M059J (cell line): ENCODE results near the gene S100A12. TPM values are rescaled to one million over a fixed set of nuclear protein-coding genes. Genes with fewer than 3 reads are reported as not detected.
"Not testable (repeated sequence)": the region's sequence is repeated elsewhere in the genome, so short reads cannot be mapped to it uniquely, and the experiment has no call there.

Experiments used
- DNase-seq: peaks from one replicate; pipeline ENCODE4 v3.0.0-alpha.2; 2012; ENCODE audit warnings: low read depth
- total RNA-seq: library from RNA; depleted of rRNA; stranded (reverse); fragments of >200 nt; shearing (Covaris generic); gene quantifications from 2 replicates; pipeline ENCODE4 v1.2.3, GENCODE V29; 2014

The S100A12 gene
- total RNA-seq, 1 experiment from 2014 or later: not detected

- DNase-seq: peak; percentile 19
These were observed 22.0 kb downstream of the S100A12 start for GRCh38 chr1:153353226-153353947.

GRCh38 chr1:153352523-153352922 is 22.9 kb downstream of the S100A12 start:
- DNase-seq: peak; percentile 64

DNA sequence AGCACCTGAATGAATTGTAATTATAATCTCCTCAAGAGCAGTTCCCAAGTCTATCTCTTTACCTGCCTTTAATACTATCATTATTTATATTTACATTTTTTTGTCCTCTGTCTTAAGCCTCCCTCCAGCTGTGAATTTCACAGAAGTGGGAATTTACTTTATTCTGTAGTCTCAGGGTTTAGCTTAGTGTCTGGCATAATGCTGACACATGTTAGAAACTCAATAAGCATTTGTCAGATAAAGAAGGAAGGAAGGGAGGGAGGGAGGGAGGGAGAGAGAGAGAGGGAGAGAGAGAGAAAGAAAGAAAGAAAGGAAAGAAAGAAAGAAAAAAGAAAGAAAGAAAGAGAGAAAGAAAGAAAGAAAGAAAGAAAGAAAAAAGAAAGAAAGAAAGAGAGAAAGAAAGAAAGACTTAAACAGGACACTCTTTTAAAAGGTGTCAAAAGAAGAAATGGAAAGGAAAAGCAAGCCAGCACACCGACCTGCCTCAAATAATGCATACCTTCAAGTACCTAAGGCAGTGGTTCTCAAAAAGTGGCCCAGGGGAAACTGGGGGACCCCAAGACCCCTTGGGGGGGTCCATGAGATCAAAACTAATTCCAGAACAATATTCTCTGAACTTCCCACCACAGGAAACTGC is 25.0 kb downstream of the S100A12 start:
- no peak for DNase-seq

GRCh38 chr1:153349363-153350320 is 25.8 kb downstream of the S100A12 start:
- DNase-seq: no peak

DNA sequence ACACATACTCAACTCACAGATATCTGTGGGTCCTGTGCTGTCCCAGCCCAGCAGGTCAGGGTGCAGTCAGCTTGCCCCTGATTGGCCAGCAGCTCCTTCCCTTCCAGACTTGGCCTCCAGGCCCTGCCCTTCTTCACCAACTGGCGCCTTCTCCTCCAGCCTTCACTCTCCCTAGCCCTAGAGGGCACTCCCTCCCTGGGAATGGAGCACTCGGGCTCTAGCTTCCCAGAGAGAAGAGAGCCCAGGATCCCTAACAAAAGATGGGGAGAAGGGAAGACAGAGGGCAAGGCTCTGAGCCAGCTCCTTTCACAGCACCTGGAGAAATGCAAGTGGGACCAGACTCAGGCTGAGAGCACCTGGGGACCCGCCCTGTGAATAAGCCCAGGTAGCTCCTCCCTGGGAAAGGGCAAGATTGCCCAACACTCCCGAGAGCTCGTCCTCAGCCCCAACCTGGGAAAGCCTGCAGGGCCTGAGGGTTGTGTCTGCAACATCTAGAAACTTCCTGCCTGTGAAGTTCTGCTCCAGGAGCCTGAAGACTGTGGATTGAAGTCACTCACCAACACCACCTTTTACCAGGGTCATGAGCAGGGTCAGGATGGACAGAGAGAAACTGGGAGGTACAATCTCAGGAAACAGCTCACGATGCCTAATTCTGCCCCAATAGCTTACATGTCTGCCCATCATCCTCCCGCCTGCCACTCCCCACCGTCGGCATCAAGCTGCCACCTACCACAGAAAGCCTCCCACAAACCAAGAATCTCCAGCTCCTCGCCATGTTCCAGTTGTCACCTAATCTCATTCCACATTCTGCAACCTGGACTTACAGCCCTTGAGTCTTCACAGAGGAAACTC is 26.7 kb downstream of the S100A12 start, which contains the start of gene PGLYRP4:
Gene PGLYRP4, minus strand, starts transcription at position 331 of the 852 bp plus-strand sequence. CDS start 909 bp downstream, outside the sequence.
- DNase-seq: no peak

DNA sequence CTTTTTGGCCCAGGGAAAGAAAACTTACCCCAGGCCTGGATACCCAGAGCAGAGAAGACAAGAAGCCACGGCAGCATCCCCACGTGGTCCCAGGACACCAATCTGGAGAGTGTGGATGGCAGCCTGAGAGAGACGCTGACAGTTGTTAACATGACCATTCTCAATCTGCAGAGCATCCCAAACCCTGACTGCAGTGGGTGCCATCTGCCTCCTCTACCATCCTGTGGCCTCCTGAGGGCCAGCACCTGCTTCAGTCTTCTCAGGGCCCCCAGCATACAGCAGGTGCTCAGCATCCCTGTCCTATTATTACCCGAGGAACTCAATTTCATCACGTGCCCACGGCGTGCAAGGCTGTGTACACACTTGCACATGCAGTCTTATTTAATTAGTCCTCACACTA is 27.6 kb downstream of the S100A12 start:
- DNase-seq: no peak

GRCh38 chr1:153347049-153347448 is 28.4 kb downstream of the S100A12 start:
- DNase-seq: not testable (repeated sequence)

- DNase-seq: no peak
These were observed 29.2 kb downstream of the S100A12 start for GRCh38 chr1:153346077-153346723.

- no peak for DNase-seq
These were observed 30.0 kb downstream of the S100A12 start for GRCh38 chr1:153345187-153346076.

- DNase-seq: no peak
These were observed 30.7 kb downstream of the S100A12 start for GRCh38 chr1:153344718-153345025.

GRCh38 chr1:153343811-153344717 is 31.4 kb downstream of the S100A12 start:
- DNase-seq: no peak

DNA sequence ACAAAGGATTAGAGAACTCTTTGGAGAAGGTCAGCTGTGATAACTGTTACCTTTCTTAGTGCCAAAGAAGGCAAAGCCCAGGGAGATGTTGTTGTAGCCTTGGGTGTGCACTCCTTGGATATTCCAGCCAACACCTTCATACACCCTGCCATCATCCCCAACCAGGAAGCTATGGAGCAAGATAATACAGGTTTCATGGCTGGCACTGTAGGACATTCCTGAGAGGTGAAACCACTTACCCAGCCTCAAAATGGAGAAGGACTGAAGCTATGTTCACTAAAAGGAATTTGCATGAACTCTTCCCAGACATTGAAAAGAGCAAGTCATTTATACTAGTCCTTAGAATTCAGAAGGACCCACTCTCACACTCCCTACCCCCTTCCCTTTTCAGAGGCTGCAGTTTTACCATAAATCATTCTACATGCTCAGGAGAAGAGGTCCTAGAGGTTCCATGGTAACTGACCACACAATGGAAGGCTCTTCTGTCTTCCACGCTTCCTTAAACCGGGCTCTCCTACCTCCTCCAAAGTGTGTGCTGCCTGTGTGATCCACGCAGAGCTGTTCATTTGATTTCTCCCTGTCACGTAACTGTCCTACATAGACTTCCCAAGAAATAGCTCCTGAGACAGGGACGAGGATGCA is 32.3 kb downstream of the S100A12 start:
- no peak for DNase-seq

DNA sequence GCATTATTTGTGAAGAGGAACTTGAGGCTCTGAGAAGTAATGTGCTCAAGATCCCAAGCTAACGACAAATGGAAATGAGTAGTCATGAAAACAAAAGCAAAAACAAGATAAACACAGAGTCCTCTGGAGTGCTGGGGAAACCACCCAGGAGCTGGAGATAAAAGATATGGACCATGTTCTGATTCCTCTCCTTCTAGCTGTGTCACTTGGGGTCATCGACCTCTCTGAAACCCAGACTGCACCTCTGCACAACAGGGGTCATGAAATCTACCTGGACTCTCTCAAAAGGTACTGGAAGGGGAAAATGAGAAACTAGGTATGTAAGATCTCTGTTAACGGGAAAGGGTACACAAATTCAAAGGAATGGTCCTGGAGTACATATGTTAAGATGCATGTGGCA is 33.2 kb downstream of the S100A12 start:
- no peak for DNase-seq

DNA sequence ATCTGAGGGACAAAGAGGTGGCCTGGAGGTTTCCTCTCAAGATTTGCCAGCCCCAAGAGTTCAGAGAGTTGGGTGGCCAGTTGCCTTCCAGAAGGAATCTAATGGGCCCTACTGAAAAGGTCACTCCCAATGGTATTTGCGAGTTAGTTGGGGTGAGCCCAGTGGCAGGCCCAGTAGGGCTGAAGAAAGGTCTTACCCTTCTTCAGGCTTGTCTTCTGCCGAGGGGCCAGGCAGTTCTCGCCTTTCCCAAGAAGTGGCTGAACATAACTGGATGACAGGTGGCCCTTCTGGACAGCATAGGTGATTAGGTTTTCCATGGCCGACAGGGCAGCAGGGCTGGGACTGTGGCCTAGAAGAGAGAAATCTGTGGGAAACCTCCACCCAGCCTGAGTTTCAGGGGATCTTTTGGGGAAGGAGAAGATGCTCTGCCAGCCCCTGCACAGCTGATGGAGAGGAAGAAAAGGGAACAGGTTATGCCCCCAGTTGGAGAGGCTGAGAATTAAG is 33.9 kb downstream of the S100A12 start:
- no peak for DNase-seq

DNA sequence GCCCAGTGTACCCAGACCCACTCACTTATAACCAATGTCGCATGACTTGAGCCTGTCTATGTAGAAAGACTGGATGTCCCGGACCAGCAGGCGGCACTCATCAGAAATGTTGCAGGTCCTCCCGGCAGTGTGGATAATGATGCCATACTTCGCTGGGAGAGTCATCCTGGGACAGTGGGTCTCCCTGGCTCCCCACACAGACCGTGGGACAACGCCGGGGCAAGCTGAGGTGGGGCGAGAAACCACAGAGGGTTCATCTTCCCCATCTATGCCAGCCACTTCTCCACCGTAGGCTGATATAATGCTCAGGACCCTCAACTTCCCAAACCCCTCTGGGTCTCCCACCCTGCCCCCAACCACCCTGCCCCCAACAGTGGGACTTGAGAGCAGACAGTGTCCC is 35.1 kb downstream of the S100A12 start:
- no peak for DNase-seq

GRCh38 chr1:153339802-153340201 is 35.6 kb downstream of the S100A12 start:
- DNase-seq: no peak

DNA sequence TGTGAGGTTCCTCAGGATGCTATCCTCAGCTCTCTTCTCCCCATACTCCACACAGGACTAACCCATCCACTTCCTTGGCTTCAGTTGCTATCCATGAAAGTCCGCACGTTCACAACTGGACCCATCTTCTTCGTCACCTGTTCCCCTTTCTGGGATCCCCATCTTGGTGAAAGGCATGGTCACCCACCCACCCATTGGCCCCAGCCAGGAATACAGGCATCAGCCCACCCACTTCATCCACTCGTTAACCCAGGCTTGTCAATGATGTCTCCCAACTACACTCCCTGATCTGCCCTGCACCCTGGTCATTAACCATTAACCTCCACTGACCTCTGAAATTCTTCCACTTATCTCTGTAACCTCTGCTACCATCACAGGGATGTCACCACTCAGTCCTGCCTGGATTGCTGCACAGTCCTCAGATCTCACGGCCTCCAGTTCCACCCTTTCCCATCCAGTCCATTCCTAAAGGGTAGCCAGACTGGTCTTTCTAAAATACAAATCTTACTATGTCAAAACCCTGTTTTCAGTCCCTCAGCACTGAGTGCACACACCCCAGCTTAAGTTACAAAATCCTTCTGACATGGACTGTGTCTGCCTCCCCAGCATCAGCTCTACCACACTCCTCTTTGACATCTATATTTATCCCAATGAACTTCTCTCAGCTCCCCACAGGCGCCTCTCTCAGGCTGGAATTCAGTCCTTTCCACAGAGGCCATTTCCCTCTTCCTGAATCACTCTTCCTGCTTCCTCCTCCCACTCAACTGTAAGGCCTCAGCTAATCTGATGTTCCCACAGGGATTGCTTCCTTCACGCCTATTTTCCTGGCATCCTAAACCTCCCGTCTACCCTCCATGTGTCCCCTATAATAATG is 37.2 kb downstream of the S100A12 start:
- no peak for DNase-seq
